Stimulated activated CD8-positive, alpha-beta memory T cell treated with anti-CD3 and anti-CD28 coated beads, Interleukin-7, amount 100 ng/mL, for 1 hour (primary cell): ENCODE measurements around the gene DCLK3.

Experiments
- DNase-seq, 2 donors: peaks; one replicate each; pipeline ENCODE4 v3.0.0-alpha.2; 2020; ENCODE audit warnings: low read depth in 2 of 2

Gene DCLK3

GRCh38 chr3:36763850-36764703 lies at the start of gene DCLK3:
Gene DCLK3 (minus strand): TSS chr3:36764553. CDS start chr3:36764263, 290 bp downstream.
- DNase-seq: no peak

- no peak for DNase-seq
These were observed 49.0 kb upstream of the DCLK3 start for GRCh38 chr3:36813305-36813704.

- DNase-seq: no peak
These were observed 47.9 kb upstream of the DCLK3 start for GRCh38 chr3:36812240-36812639.

- DNase-seq: no peak
These were observed 47.4 kb upstream of the DCLK3 start for GRCh38 chr3:36811768-36812167.

GRCh38 chr3:36804295-36805055 lies 40.1 kb upstream of the DCLK3 start:
- DNase-seq: no peak

GRCh38 chr3:36803091-36803791 lies 38.9 kb upstream of the DCLK3 start:
- no peak for DNase-seq

GRCh38 chr3:36800533-36801116 lies 36.3 kb upstream of the DCLK3 start:
- DNase-seq: no peak

- no peak for DNase-seq
These were observed 32.5 kb upstream of the DCLK3 start for GRCh38 chr3:36796881-36797280.

- DNase-seq: no peak
These were observed 31.8 kb upstream of the DCLK3 start for GRCh38 chr3:36796161-36796560.

GRCh38 chr3:36795622-36796021 lies 31.3 kb upstream of the DCLK3 start:
- no peak for DNase-seq

GRCh38 chr3:36792342-36792741 lies 28.0 kb upstream of the DCLK3 start:
- DNase-seq: no peak

GRCh38 chr3:36790765-36791164 lies 26.4 kb upstream of the DCLK3 start:
- DNase-seq: no peak

- DNase-seq: no peak
These were observed 22.9 kb upstream of the DCLK3 start for GRCh38 chr3:36786921-36787890.

- DNase-seq: no peak
These were observed 19.8 kb upstream of the DCLK3 start for GRCh38 chr3:36784138-36784635.

GRCh38 chr3:36777424-36778218 lies 13.3 kb upstream of the DCLK3 start:
- no peak for DNase-seq

GRCh38 chr3:36776436-36776835 lies 12.1 kb upstream of the DCLK3 start:
- DNase-seq: no peak

GRCh38 chr3:36774052-36774451 lies 9.7 kb upstream of the DCLK3 start:
- DNase-seq: no peak

- no peak for DNase-seq
These were observed 7.6 kb upstream of the DCLK3 start for GRCh38 chr3:36771931-36772330.

GRCh38 chr3:36769926-36770325 lies 5.6 kb upstream of the DCLK3 start:
- no peak for DNase-seq

GRCh38 chr3:36765104-36765503 lies 751 bp upstream of the DCLK3 start:
- no peak for DNase-seq
